Naive thymus-derived CD4-positive, alpha-beta T cell (primary cell): ENCODE measurements around the gene SHISA7. TPM values are rescaled to one million over a fixed set of nuclear protein-coding genes. Genes with fewer than 3 reads are reported as not detected.

ENCODE experiments used
- ATAC-seq: fragments of 150-1000 bp; cut with Tn5 transposase; 2 replicates; pipeline ENCODE4 v1.10.0; 2021; ENCODE audit warnings: mild to moderate bottlenecking, moderate library complexity
- CTCF ChIA-PET: fragments of 350-600 bp; sonication (Branson Sonifier 250); formaldehyde crosslinking; loops from one replicate; lab custom pipeline; 2021; ENCODE audit warnings: antibody characterized with exemption; lab: Charles Lee
- POLR2A ChIA-PET: fragments of 350-600 bp; sonication (Branson Sonifier 250); formaldehyde crosslinking; loops from one replicate; lab custom pipeline; 2021; ENCODE audit warnings: antibody characterized with exemption, inconsistent platforms; lab: Charles Lee
- DNase-seq, 9 donors: peaks; one replicate each; pipeline versions ENCODE4 v3.0.0 to v3.0.0-alpha.2; 2020 to 2022; ENCODE audit warnings: mixed read lengths in 1 of 9
- H3K27ac ChIP-seq: one replicate; pipeline ENCODE4 v1.7.0; 2013; ENCODE audit warnings: mild to moderate bottlenecking, low read depth, low read length, moderate library complexity
- H3K27me3 ChIP-seq, 2 donors: one replicate each; pipeline ENCODE4 v1.7.0; 2013; ENCODE audit warnings: low read length in 2 of 2, mild to moderate bottlenecking in 2 of 2, moderate library complexity in 2 of 2; ENCODE audit not compliant: control insufficient read depth in 2 of 2, insufficient read depth in 2 of 2
- H3K36me3 ChIP-seq, 3 experiments: 1 replicate in 2 of 3; 2 replicates in 1 of 3; pipeline ENCODE4 v1.7.0; 2013; ENCODE audit warnings: low read length in 3 of 3, mild to moderate bottlenecking in 3 of 3, moderate library complexity in 1 of 3; ENCODE audit not compliant: insufficient read depth in 3 of 3, control insufficient read depth in 2 of 3
- H3K4me1 ChIP-seq, 2 donors: one replicate each; pipeline ENCODE4 v1.7.0; 2013; ENCODE audit warnings: low read length in 2 of 2, mild to moderate bottlenecking in 2 of 2, moderate library complexity in 1 of 2; ENCODE audit not compliant: control insufficient read depth in 2 of 2, insufficient read depth in 2 of 2
- H3K4me3 ChIP-seq: 2 replicates; pipeline ENCODE4 v1.7.0; 2013; ENCODE audit warnings: mild to moderate bottlenecking, low read length
- H3K9me3 ChIP-seq, 3 experiments: 1 replicate in 2 of 3; 2 replicates in 1 of 3; pipeline ENCODE4 v1.7.0; 2013; ENCODE audit warnings: low read length in 3 of 3; ENCODE audit not compliant: control insufficient read depth in 2 of 3
- H3K27ac Mint-ChIP-seq, 9 donors: one replicate each; pipeline ENCODE4 v1.8.0; 2020 to 2022; ENCODE audit warnings: mixed read lengths in 9 of 9, mild to moderate bottlenecking in 8 of 9, moderate library complexity in 5 of 9, inconsistent platforms in 2 of 9
- H3K27me3 Mint-ChIP-seq, 5 donors: one replicate each; pipeline ENCODE4 v1.8.0; 2021 to 2022; ENCODE audit warnings: mixed read lengths in 5 of 5, mild to moderate bottlenecking in 1 of 5
- H3K36me3 Mint-ChIP-seq, 5 donors: one replicate each; pipeline ENCODE4 v1.8.0; 2020 to 2022; ENCODE audit warnings: mixed read lengths in 5 of 5, mild to moderate bottlenecking in 3 of 5, inconsistent platforms in 1 of 5
- H3K4me1 Mint-ChIP-seq, 7 donors: one replicate each; pipeline ENCODE4 v1.8.0; 2020 to 2022; ENCODE audit warnings: mixed read lengths in 7 of 7, mild to moderate bottlenecking in 3 of 7, inconsistent platforms in 1 of 7
- H3K4me3 Mint-ChIP-seq, 10 donors: one replicate each; pipeline ENCODE4 v1.8.0; 2020 to 2022; ENCODE audit warnings: mild to moderate bottlenecking in 10 of 10, mixed read lengths in 10 of 10, moderate library complexity in 6 of 10, inconsistent platforms in 2 of 10
- H3K9me3 Mint-ChIP-seq, 11 donors: one replicate each; pipeline ENCODE4 v1.8.0; 2020 to 2022; ENCODE audit warnings: mixed read lengths in 11 of 11, mild to moderate bottlenecking in 4 of 11, inconsistent platforms in 1 of 11, moderate library complexity in 1 of 11
- intact Hi-C, 2 donors: fragments of 100-400 bp; cut with micrococcal nuclease; formaldehyde crosslinking; loops; one replicate each; pipeline ENCODE4 v1.15.1; 2023
- polyA plus RNA-seq, 2 donors: library from polyadenylated mRNA; unstranded; fragments of 300-500 nt; fragmentation: Illumina TruSeq; gene quantifications; one replicate each; pipeline ENCODE4 v1.2.3, GENCODE V29; 2021
- total RNA-seq, 6 experiments: library from RNA in 5 of 6; stranded (reverse) in 5 of 6; gene quantifications; 1 replicate in 5 of 6; 2 replicates in 1 of 6; pipeline ENCODE4 v1.2.3 and lab custom pipeline; 2021 to 2026

Gene SHISA7
- total and polyA plus RNA-seq, 7 experiments from 2014 or later: not detected

- H3K9me3 ChIP-seq: no peaks in the 10 kb centered on the region
- DNase-seq (no peak), ATAC-seq (no peak)
- peaks cover 4 to 12% of the 10 kb centered on the region in 2 donors for H3K4me1 ChIP-seq
- POLR2A ChIA-PET: interaction anchor here (1.0 to 2.6 kb wide), 3 partner anchors 15 to 76 kb away, joined by 3 to 29 read pairs (median 3); partner anchors contain the start of gene ZNF628
- Mint-ChIP-seq H3K4me3 (peak overlapping the region; percentile 86 to 99 (median 92)), H3K9me3 (no peaks in the 10 kb centered on the region), H3K27me3 (peaks cover 0 to 2% (median 0%) of the 10 kb centered on the region in 5 donors), H3K4me1 (peaks cover 14 to 33% (median 20%) of the 10 kb centered on the region in 7 donors), H3K36me3 (no peaks in the 10 kb centered on the region), H3K27ac (peak overlapping the region in 7 of 9 donors; percentile 10 to 94 (median 86))
- intact Hi-C loops: loop anchor here (1.0 to 2.0 kb wide), 10 partner anchors 16 to 397 kb away; partner anchors contain the start of genes ZNF628 (in 2 of the 2), HSPBP1 (in 1 of the 2), KMT5C (in 1 of the 2) and PPP1R12C (in 1 of the 2)
- peak overlapping the region; percentile 91 for H3K4me3 ChIP-seq
- no peaks in the 10 kb centered on the region for H3K27me3 ChIP-seq
- peaks cover 0 to 5% (median 0%) of the 10 kb centered on the region in 3 experiments for H3K36me3 ChIP-seq
- CTCF ChIA-PET: interaction anchor here (1.0 to 1.1 kb wide), 2 partner anchors 16 to 320 kb away, joined by 3 read pairs; partner anchors contain the start of gene ZNF628
- peak overlapping the region; percentile 68 for H3K27ac ChIP-seq
Measured at GRCh38 chr19:55460670-55461258, 17.7 kb upstream of the SHISA7 start.

GRCh38 chr19:55459950-55460657 is 17.0 kb upstream of the SHISA7 start:
- Histone ChIP-seq H3K27me3 (no peaks in the 10 kb centered on the region), H3K27ac (no peak overlapping the region), H3K9me3 (no peaks in the 10 kb centered on the region), H3K36me3 (peaks cover 0 to 5% (median 0%) of the 10 kb centered on the region in 3 experiments), H3K4me1 (peaks cover 4 to 12% of the 10 kb centered on the region in 2 donors), H3K4me3 (no peak overlapping the region)
- peak overlapping the region in 8 of 9 donors; percentile 10 to 86 (median 67) for H3K27ac Mint-ChIP-seq
- H3K36me3 Mint-ChIP-seq: no peaks in the 10 kb centered on the region
- no peaks in the 10 kb centered on the region for H3K9me3 Mint-ChIP-seq
- intact Hi-C loops: loop anchor here (2.0 kb wide), 2 partner anchors 51 to 179 kb away; partner anchors contain the start of gene HSPBP1 (in 1 of the 2)
- POLR2A ChIA-PET: interaction anchor here (0.6 to 1.3 kb wide), 3 partner anchors 17 to 76 kb away, joined by 3 read pairs; partner anchors contain the start of gene ZNF628
- peak overlapping the region; percentile 70 to 99 (median 90) for H3K4me3 Mint-ChIP-seq
- H3K27me3 Mint-ChIP-seq: peaks cover 0 to 2% (median 0%) of the 10 kb centered on the region in 5 donors
- ATAC-seq (no peak), DNase-seq (no peak)
- CTCF ChIA-PET: interaction anchor here (0.6 to 1.1 kb wide), 4 partner anchors 17 to 319 kb away, joined by 3 to 4 read pairs (median 3); partner anchors contain the start of gene ZNF628
- H3K4me1 Mint-ChIP-seq: peaks cover 14 to 33% (median 20%) of the 10 kb centered on the region in 7 donors

DNA sequence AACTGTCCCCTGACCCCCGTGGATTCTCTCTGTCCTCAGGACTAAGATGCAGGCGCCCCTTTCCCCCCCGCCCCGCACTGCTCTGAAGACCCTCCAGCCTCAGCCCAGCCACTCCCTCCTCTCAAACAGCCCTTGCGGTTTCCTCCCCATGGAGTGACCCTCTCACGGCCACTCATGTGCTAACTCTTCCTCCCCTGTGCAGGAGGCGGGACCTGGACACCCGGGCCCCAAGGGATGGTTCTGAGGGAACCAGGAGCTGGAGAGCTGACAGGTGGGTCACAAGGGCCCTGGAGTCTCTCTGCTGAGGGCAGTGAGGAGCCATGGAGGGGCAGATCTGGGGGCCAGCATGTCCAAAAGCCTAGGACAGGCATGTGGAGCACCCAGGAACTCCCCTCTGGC is 16.4 kb upstream of the SHISA7 start:
- ChIA-PET CTCF (interaction anchor here (0.6 to 1.1 kb wide), 4 partner anchors 17 to 318 kb away, joined by 3 to 4 read pairs (median 3); partner anchors contain the start of gene ZNF628), POLR2A (interaction anchor here (0.6 to 1.3 kb wide), 3 partner anchors 17 to 75 kb away, joined by 3 read pairs; partner anchors contain the start of gene ZNF628)
- Histone ChIP-seq H3K9me3 (no peaks in the 10 kb centered on the region), H3K36me3 (peaks cover 0 to 5% (median 0%) of the 10 kb centered on the region in 3 experiments), H3K27me3 (no peaks in the 10 kb centered on the region), H3K27ac (no peak overlapping the region), H3K4me1 (peaks cover 4 to 12% of the 10 kb centered on the region in 2 donors), H3K4me3 (no peak overlapping the region)
- intact Hi-C loops: no loop called here
- Mint-ChIP-seq H3K9me3 (no peaks in the 10 kb centered on the region), H3K27ac (no peak overlapping the region), H3K4me3 (peak overlapping the region in 2 of 10 donors; percentile 91 to 92), H3K36me3 (peaks cover 0 to 3% (median 0%) of the 10 kb centered on the region in 5 donors), H3K27me3 (peaks cover 0 to 4% (median 0%) of the 10 kb centered on the region in 5 donors), H3K4me1 (peaks cover 14 to 33% (median 20%) of the 10 kb centered on the region in 7 donors)
- ATAC-seq (no peak), DNase-seq (no peak)

- Histone ChIP-seq H3K4me3 (no peak overlapping the region), H3K9me3 (no peaks in the 10 kb centered on the region), H3K27ac (no peak overlapping the region), H3K36me3 (peaks cover 0 to 5% (median 0%) of the 10 kb centered on the region in 3 experiments), H3K27me3 (no peaks in the 10 kb centered on the region), H3K4me1 (peaks cover 4 to 16% of the 10 kb centered on the region in 2 donors)
- ChIA-PET POLR2A (no interaction called here), CTCF (no interaction called here)
- ATAC-seq (no peak), DNase-seq (no peak)
- Mint-ChIP-seq H3K4me3 (peak overlapping the region in 1 of 10 donors; percentile 34), H3K4me1 (peaks cover 19 to 38% (median 26%) of the 10 kb centered on the region in 7 donors), H3K27me3 (peaks cover 5 to 17% (median 9%) of the 10 kb centered on the region in 5 donors), H3K9me3 (no peaks in the 10 kb centered on the region), H3K27ac (no peak overlapping the region), H3K36me3 (peaks cover 0 to 7% (median 4%) of the 10 kb centered on the region in 5 donors)
- intact Hi-C loops: no loop called here
Measured at GRCh38 chr19:55457683-55458457, 14.8 kb upstream of the SHISA7 start.

GRCh38 chr19:55456347-55456746 is 13.2 kb upstream of the SHISA7 start:
- Histone ChIP-seq H3K36me3 (peaks cover 0 to 5% (median 0%) of the 10 kb centered on the region in 3 experiments), H3K4me3 (no peak overlapping the region), H3K4me1 (peaks cover 0 to 24% of the 10 kb centered on the region in 2 donors), H3K27me3 (peaks cover 3 to 10% of the 10 kb centered on the region in 2 donors), H3K9me3 (no peaks in the 10 kb centered on the region), H3K27ac (no peak overlapping the region)
- POLR2A ChIA-PET: no interaction called here
- no peak for ATAC-seq
- Mint-ChIP-seq H3K4me1 (peaks cover 14 to 30% (median 19%) of the 10 kb centered on the region in 7 donors), H3K9me3 (no peaks in the 10 kb centered on the region), H3K4me3 (no peak overlapping the region), H3K36me3 (peaks cover 0 to 9% (median 4%) of the 10 kb centered on the region in 5 donors), H3K27me3 (peaks cover 5 to 24% (median 13%) of the 10 kb centered on the region in 5 donors), H3K27ac (no peak overlapping the region)
- no peak for DNase-seq
- CTCF ChIA-PET: no interaction called here
- intact Hi-C loops: no loop called here
